Liver (tissue), 9 donors: ENCODE results near the gene TMEM45A. TPM values are rescaled to one million over a fixed set of nuclear protein-coding genes. Genes with fewer than 3 reads are reported as not detected.

Source experiments
- DNase-seq: peaks from one replicate; pipeline ENCODE4 v3.0.0-alpha.2; 2017; ENCODE audit warnings: low spot score
- H3K27ac ChIP-seq, 2 donors: one replicate each; pipeline ENCODE4 v1.7.0; 2013; ENCODE audit warnings: inconsistent platforms in 2 of 2, low read length in 2 of 2, control low read depth in 1 of 2, low read depth in 1 of 2, mild to moderate bottlenecking in 1 of 2
- H3K27me3 ChIP-seq, 4 donors: one replicate each; pipeline versions ENCODE4 v1.6.1 to v1.7.0; 2013; ENCODE audit warnings: low read length in 3 of 4, inconsistent platforms in 1 of 4, mild to moderate bottlenecking in 1 of 4, moderate library complexity in 1 of 4; ENCODE audit not compliant: control insufficient read depth in 4 of 4, insufficient read depth in 4 of 4
- H3K36me3 ChIP-seq, 4 donors: one replicate each; pipeline versions ENCODE4 v1.6.1 to v1.7.0; 2013; ENCODE audit warnings: low read length in 3 of 4, mild to moderate bottlenecking in 3 of 4, low read depth in 1 of 4, moderate library complexity in 1 of 4; ENCODE audit not compliant: control insufficient read depth in 4 of 4, insufficient read depth in 3 of 4
- H3K4me1 ChIP-seq, 4 donors: one replicate each; pipeline versions ENCODE4 v1.6.1 to v1.7.0; 2013; ENCODE audit warnings: low read length in 3 of 4, mild to moderate bottlenecking in 3 of 4, moderate library complexity in 1 of 4; ENCODE audit not compliant: control insufficient read depth in 4 of 4, insufficient read depth in 4 of 4
- H3K4me3 ChIP-seq, 3 donors: one replicate each; pipeline versions ENCODE4 v1.6.1 to v1.7.0; 2013; ENCODE audit warnings: low read length in 3 of 3, control low read depth in 1 of 3, low read depth in 1 of 3, mild to moderate bottlenecking in 1 of 3
- H3K9ac ChIP-seq, 2 donors: one replicate each; pipeline ENCODE4 v1.7.0; 2013; ENCODE audit warnings: low read length in 2 of 2, mild to moderate bottlenecking in 2 of 2, moderate library complexity in 2 of 2, control low read depth in 1 of 2, low read depth in 1 of 2
- H3K9me3 ChIP-seq, 4 donors: one replicate each; pipeline versions ENCODE4 v1.6.1 to v1.7.0; 2013; ENCODE audit warnings: low read length in 3 of 4; ENCODE audit not compliant: control insufficient read depth in 4 of 4
- EGR1 ChIP-seq, 2 donors: IDR thresholded peaks; 2 replicates each; pipeline ENCODE4 v1.6.1; 2016 to 2018; ENCODE audit warnings: antibody characterized with exemption in 2 of 2, low read depth in 2 of 2
- FOXA1 ChIP-seq: IDR thresholded peaks from 2 replicates; pipeline ENCODE4 v1.6.1; 2016; ENCODE audit warnings: antibody characterized with exemption
- FOXA2 ChIP-seq: IDR thresholded peaks from 2 replicates; pipeline ENCODE4 v1.6.1; 2016; ENCODE audit warnings: antibody characterized with exemption
- GABPA ChIP-seq, 2 donors: IDR thresholded peaks in 1 of 2; conservative IDR thresholded peaks in 1 of 2; 2 replicates each; pipeline ENCODE4 v1.6.1; 2016; ENCODE audit warnings: antibody characterized with exemption in 2 of 2, mild to moderate bottlenecking in 1 of 2, moderate library complexity in 1 of 2
- HNF4A ChIP-seq, 2 donors: conservative IDR thresholded peaks; 2 replicates each; pipeline ENCODE4 v1.6.1; 2016; ENCODE audit warnings: antibody characterized with exemption in 2 of 2, mild to moderate bottlenecking in 2 of 2
- HNF4G ChIP-seq: IDR thresholded peaks from 2 replicates; pipeline ENCODE4 v1.6.1; 2016; ENCODE audit warnings: antibody characterized with exemption
- JUND ChIP-seq, 2 donors: IDR thresholded peaks; 2 replicates each; pipeline ENCODE4 v1.6.1; 2016; ENCODE audit warnings: antibody characterized with exemption in 2 of 2
- MAX ChIP-seq: IDR thresholded peaks from 2 replicates; pipeline ENCODE4 v1.6.1; 2016; ENCODE audit warnings: antibody characterized with exemption
- NR2F2 ChIP-seq: IDR thresholded peaks from 2 replicates; pipeline ENCODE4 v1.6.1; 2016; ENCODE audit warnings: antibody characterized with exemption
- RAD21 ChIP-seq, 2 donors: IDR thresholded peaks; 2 replicates each; pipeline ENCODE4 v1.6.1; 2016; ENCODE audit warnings: antibody characterized with exemption in 2 of 2, mild to moderate bottlenecking in 2 of 2
- RXRA ChIP-seq, 2 donors: IDR thresholded peaks; 2 replicates each; pipeline ENCODE4 v1.6.1; 2017 to 2018; ENCODE audit warnings: antibody characterized with exemption in 2 of 2, mild to moderate bottlenecking in 1 of 2
- SP1 ChIP-seq: IDR thresholded peaks from 2 replicates; pipeline ENCODE4 v1.6.1; 2018; ENCODE audit warnings: antibody characterized with exemption, mild to moderate bottlenecking
- TAF1 ChIP-seq: conservative IDR thresholded peaks from 2 replicates; pipeline ENCODE4 v1.6.1; 2016; ENCODE audit warnings: antibody characterized with exemption, mild to moderate bottlenecking
- YY1 ChIP-seq: IDR thresholded peaks from 2 replicates; pipeline ENCODE4 v1.6.1; 2016; ENCODE audit warnings: antibody characterized with exemption, mild to moderate bottlenecking
- ZBTB33 ChIP-seq: IDR thresholded peaks from 2 replicates; pipeline ENCODE4 v1.6.1; 2016; ENCODE audit warnings: antibody characterized with exemption
- WGBS: extraction: QIAGEN DNeasy Blood & Tissue Kit; methylation state at CpG from one replicate; pipeline ENCODE4 v1.1.7; 2013; 5-methylcytosine and 5-hydroxymethylcytosine counted together
- polyA plus RNA-seq, 2 donors: library from polyadenylated mRNA; stranded (reverse) in 1 of 2; unstranded in 1 of 2; fragments of 200-250 nt in 1 of 2; fragments of >200 nt in 1 of 2; fragmentation: Nextera tagmentation in 1 of 2; extraction: Ambion mirVana in 1 of 2; gene quantifications; one replicate each; pipeline versions ENCODE4 v1.2.1 to v1.2.3, GENCODE V29; 2013 to 2015
- total RNA-seq, 2 donors: library from RNA; depleted of rRNA; stranded (reverse); fragments of >200 nt; gene quantifications; one replicate each; pipeline ENCODE4 v1.2.3, GENCODE V29; 2014
- TF ChIP-seq, protein P1 (sequence below): IDR thresholded peaks from 2 replicates; pipeline ENCODE4 v1.6.1; 2016; ENCODE audit warnings: antibody characterized with exemption, mild to moderate bottlenecking
- TF ChIP-seq, protein P2 (sequence below): IDR thresholded peaks from 2 replicates; pipeline ENCODE4 v1.6.1; 2016; ENCODE audit warnings: antibody characterized with exemption
- TF ChIP-seq, protein P3 (sequence below): fragments of 150-350 bp; IDR thresholded peaks from 2 replicates; pipeline ENCODE4 v1.5.1; 2017; ENCODE audit warnings: improper control_type of control experiment, low read depth, low read length; ENCODE audit not compliant: missing input control
- donor health status: healthy.
- donor health status: healthy.
- donor health status: healthy.
- donor health status: healthy.
- donor health status: healthy.

TMEM45A gene
- total and polyA plus RNA-seq, 4 donors: 7.1 to 65.8 (median 45.1) TPM

DNA sequence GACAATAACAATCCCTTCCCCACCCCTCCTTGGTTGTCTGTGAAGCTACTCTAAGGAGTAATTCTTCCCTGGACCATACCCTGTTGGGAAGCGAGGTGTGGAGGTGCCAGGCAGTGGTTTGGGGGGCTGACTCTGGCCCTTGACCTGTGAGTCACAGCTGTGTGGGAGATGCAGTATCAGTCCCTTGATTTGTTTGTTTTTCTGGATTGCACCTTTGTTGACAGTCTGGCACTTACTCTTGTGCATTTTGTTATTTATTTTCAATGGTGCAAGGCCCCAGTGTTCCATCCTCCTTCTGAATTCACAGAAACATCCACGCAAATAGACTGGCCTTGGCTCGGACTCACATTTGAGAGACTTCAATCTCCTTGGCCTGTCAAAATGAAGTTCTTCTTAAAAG, 29.7 kb downstream of the TMEM45A start:
- 34% methylated on average over 3 of the region's 3 CpGs for WGBS

More for the DNA sequence above, 29.7 kb downstream of the TMEM45A start:
- Histone ChIP-seq H3K27ac (peak overlapping the region; percentile 89 to 95), H3K4me1 (peaks cover 0 to 51% (median 15%) of the 10 kb centered on the region in 4 donors), H3K9me3 (no peaks in the 10 kb centered on the region), H3K4me3 (no peak overlapping the region), H3K27me3 (no peaks in the 10 kb centered on the region), H3K9ac (peak overlapping the region in 1 of 2 donors; percentile 67), H3K36me3 (peaks cover 0 to 2% (median under 1%) of the 10 kb centered on the region in 4 donors)
- TF ChIP-seq GABPA (IDR thresholded peaks at IDR 0.05 in 1 of 2, conservative IDR thresholded peaks at IDR 0.05 in 1 of 2) (peak in 1 of 2 donors; percentile 37), MAX (peak; percentile 77), FOXA2 (peak; percentile 98), HNF4G (peak; percentile 22), FOXA1 (peak; percentile 97), JUND (IDR thresholded peaks at IDR 0.05) (peak; percentile 91 to 97), HNF4A (conservative IDR thresholded peaks at IDR 0.05) (peak; percentile 78 to 89), RXRA (IDR thresholded peaks at IDR 0.05) (peak; percentile 74 to 92), YY1 (peak; percentile 65), RAD21 (IDR thresholded peaks at IDR 0.05) (peak; percentile 59 to 61), TAF1 (no peak), SP1 (peak; percentile 84), ZBTB33 (peak; percentile 70), NR2F2 (peak; percentile 61), EGR1 (IDR thresholded peaks at IDR 0.05; ENCODE audit: low read depth in 2 of 2) (peak in 1 of 2 donors; percentile 80)
- TF ChIP-seq, protein P1, sequence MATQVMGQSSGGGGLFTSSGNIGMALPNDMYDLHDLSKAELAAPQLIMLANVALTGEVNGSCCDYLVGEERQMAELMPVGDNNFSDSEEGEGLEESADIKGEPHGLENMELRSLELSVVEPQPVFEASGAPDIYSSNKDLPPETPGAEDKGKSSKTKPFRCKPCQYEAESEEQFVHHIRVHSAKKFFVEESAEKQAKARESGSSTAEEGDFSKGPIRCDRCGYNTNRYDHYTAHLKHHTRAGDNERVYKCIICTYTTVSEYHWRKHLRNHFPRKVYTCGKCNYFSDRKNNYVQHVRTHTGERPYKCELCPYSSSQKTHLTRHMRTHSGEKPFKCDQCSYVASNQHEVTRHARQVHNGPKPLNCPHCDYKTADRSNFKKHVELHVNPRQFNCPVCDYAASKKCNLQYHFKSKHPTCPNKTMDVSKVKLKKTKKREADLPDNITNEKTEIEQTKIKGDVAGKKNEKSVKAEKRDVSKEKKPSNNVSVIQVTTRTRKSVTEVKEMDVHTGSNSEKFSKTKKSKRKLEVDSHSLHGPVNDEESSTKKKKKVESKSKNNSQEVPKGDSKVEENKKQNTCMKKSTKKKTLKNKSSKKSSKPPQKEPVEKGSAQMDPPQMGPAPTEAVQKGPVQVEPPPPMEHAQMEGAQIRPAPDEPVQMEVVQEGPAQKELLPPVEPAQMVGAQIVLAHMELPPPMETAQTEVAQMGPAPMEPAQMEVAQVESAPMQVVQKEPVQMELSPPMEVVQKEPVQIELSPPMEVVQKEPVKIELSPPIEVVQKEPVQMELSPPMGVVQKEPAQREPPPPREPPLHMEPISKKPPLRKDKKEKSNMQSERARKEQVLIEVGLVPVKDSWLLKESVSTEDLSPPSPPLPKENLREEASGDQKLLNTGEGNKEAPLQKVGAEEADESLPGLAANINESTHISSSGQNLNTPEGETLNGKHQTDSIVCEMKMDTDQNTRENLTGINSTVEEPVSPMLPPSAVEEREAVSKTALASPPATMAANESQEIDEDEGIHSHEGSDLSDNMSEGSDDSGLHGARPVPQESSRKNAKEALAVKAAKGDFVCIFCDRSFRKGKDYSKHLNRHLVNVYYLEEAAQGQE: peak; percentile 9
- TF ChIP-seq, protein P2, sequence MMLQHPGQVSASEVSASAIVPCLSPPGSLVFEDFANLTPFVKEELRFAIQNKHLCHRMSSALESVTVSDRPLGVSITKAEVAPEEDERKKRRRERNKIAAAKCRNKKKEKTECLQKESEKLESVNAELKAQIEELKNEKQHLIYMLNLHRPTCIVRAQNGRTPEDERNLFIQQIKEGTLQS: peak; percentile 91
- TF ChIP-seq, protein P3, sequence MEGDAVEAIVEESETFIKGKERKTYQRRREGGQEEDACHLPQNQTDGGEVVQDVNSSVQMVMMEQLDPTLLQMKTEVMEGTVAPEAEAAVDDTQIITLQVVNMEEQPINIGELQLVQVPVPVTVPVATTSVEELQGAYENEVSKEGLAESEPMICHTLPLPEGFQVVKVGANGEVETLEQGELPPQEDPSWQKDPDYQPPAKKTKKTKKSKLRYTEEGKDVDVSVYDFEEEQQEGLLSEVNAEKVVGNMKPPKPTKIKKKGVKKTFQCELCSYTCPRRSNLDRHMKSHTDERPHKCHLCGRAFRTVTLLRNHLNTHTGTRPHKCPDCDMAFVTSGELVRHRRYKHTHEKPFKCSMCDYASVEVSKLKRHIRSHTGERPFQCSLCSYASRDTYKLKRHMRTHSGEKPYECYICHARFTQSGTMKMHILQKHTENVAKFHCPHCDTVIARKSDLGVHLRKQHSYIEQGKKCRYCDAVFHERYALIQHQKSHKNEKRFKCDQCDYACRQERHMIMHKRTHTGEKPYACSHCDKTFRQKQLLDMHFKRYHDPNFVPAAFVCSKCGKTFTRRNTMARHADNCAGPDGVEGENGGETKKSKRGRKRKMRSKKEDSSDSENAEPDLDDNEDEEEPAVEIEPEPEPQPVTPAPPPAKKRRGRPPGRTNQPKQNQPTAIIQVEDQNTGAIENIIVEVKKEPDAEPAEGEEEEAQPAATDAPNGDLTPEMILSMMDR: no peak
- DNase-seq: no peak
